CD14-positive monocyte (primary cell): ENCODE results near the gene DNAAF6. TPM values are rescaled to one million over a fixed set of nuclear protein-coding genes. Genes with fewer than 3 reads are reported as not detected.

Source experiments
- DNase-seq, 3 donors: peaks; one replicate each; pipeline ENCODE4 v3.0.0-alpha.2; 2011 to 2022
- H2AFZ ChIP-seq: 2 replicates; pipeline ENCODE4 v1.6.0; 2012; ENCODE audit warnings: mild to moderate bottlenecking, low read depth, low read length, inconsistent platforms; ENCODE audit not compliant: insufficient read depth, poor library complexity, severe bottlenecking
- H3K27ac ChIP-seq, 2 donors: 1 replicate in 1 of 2; 2 replicates in 1 of 2; pipeline ENCODE4 v1.5.1; 2012 to 2013; ENCODE audit warnings: low read length in 2 of 2, control low read depth in 1 of 2, inconsistent platforms in 1 of 2, low read depth in 1 of 2, mild to moderate bottlenecking in 1 of 2
- H3K27me3 ChIP-seq, 2 donors: one replicate each; pipeline versions ENCODE4 v1.6.0 to v1.6.1; 2011 to 2013; ENCODE audit warnings: low read length in 2 of 2; ENCODE audit not compliant: control insufficient read depth in 2 of 2, insufficient read depth in 2 of 2
- H3K36me3 ChIP-seq, 2 donors: replicated peaks in 1 of 2; 1 replicate in 1 of 2; 2 replicates in 1 of 2; pipeline versions ENCODE4 v1.5.1 to v1.6.1; 2012 to 2013; ENCODE audit warnings: low read length in 2 of 2, control low read depth in 1 of 2, inconsistent platforms in 1 of 2, mild to moderate bottlenecking in 1 of 2; ENCODE audit not compliant: insufficient read depth in 2 of 2, control insufficient read depth in 1 of 2
- H3K4me1 ChIP-seq, 2 donors: 1 replicate in 1 of 2; 2 replicates in 1 of 2; pipeline versions ENCODE4 v1.5.1 to v1.6.1; 2012 to 2013; ENCODE audit warnings: low read length in 2 of 2, control low read depth in 1 of 2, inconsistent platforms in 1 of 2, mild to moderate bottlenecking in 1 of 2, moderate library complexity in 1 of 2; ENCODE audit not compliant: insufficient read depth in 2 of 2, control insufficient read depth in 1 of 2
- H3K4me2 ChIP-seq: replicated peaks from 2 replicates; pipeline ENCODE3; 2012; ENCODE audit warnings: low read length, moderate library complexity, mild to moderate bottlenecking; ENCODE audit not compliant: poor library complexity, severe bottlenecking; ENCODE audit errors: extremely low read depth
- H3K4me3 ChIP-seq, 3 experiments: fragments of 200-600 bp in 1 of 3; sonication (generic) in 1 of 3; replicated peaks in 1 of 3; 1 replicate in 2 of 3; 2 replicates in 1 of 3; pipeline ENCODE4 v1.5.1; 2011 to 2013; ENCODE audit warnings: low read length in 3 of 3, mild to moderate bottlenecking in 3 of 3, control low read depth in 2 of 3, low read depth in 2 of 3, inconsistent platforms in 1 of 3, moderate library complexity in 1 of 3
- H3K79me2 ChIP-seq: 2 replicates; pipeline ENCODE4 v1.6.0; 2012; ENCODE audit warnings: mild to moderate bottlenecking, control low read depth, inconsistent platforms, low read length, moderate library complexity; ENCODE audit not compliant: insufficient read depth
- H3K9ac ChIP-seq: 2 replicates; pipeline ENCODE4 v1.6.0; 2017; ENCODE audit warnings: low read length, mild to moderate bottlenecking; ENCODE audit not compliant: insufficient read depth, poor library complexity, severe bottlenecking
- H3K9me3 ChIP-seq, 2 donors: replicated peaks in 1 of 2; 1 replicate in 1 of 2; 2 replicates in 1 of 2; pipeline versions ENCODE4 v1.5.1 to v1.6.1; 2012 to 2013; ENCODE audit warnings: low read length in 2 of 2, control low read depth in 1 of 2; ENCODE audit not compliant: control insufficient read depth in 1 of 2, insufficient read depth in 1 of 2
- H4K20me1 ChIP-seq: 2 replicates; pipeline ENCODE4 v1.6.0; 2012; ENCODE audit warnings: mild to moderate bottlenecking, low read length, control low read depth, moderate library complexity; ENCODE audit not compliant: insufficient read depth
- H3K27ac Mint-ChIP-seq, 7 donors: one replicate each; pipeline ENCODE4 v1.8.0; 2020; ENCODE audit warnings: mild to moderate bottlenecking in 7 of 7, mixed read lengths in 7 of 7, moderate library complexity in 6 of 7, inconsistent platforms in 2 of 7
- H3K27me3 Mint-ChIP-seq, 3 donors: one replicate each; pipeline ENCODE4 v1.8.0; 2021 to 2022; ENCODE audit warnings: low read depth in 3 of 3, mild to moderate bottlenecking in 3 of 3, mixed read lengths in 3 of 3, moderate library complexity in 3 of 3, inconsistent platforms in 1 of 3
- H3K36me3 Mint-ChIP-seq, 2 donors: one replicate each; pipeline ENCODE4 v1.8.0; 2020; ENCODE audit warnings: mixed read lengths in 2 of 2, inconsistent platforms in 1 of 2, mild to moderate bottlenecking in 1 of 2
- H3K4me1 Mint-ChIP-seq: one replicate; pipeline ENCODE4 v1.8.0; 2020; ENCODE audit warnings: mild to moderate bottlenecking, mixed read lengths
- H3K4me3 Mint-ChIP-seq, 2 donors: one replicate each; pipeline ENCODE4 v1.8.0; 2020; ENCODE audit warnings: mild to moderate bottlenecking in 2 of 2, mixed read lengths in 2 of 2, moderate library complexity in 1 of 2
- H3K9me3 Mint-ChIP-seq, 7 donors: one replicate each; pipeline ENCODE4 v1.8.0; 2020 to 2022; ENCODE audit warnings: mixed read lengths in 7 of 7, mild to moderate bottlenecking in 6 of 7, moderate library complexity in 6 of 7, inconsistent platforms in 2 of 7
- WGBS: methylation state at CpG from one replicate; pipeline ENCODE4 v1.1.5; 2013; ENCODE audit warnings: missing lambda C conversion rate; ENCODE audit not compliant: insufficient coverage; 5-methylcytosine and 5-hydroxymethylcytosine counted together
- intact Hi-C, 2 donors: fragments of 100-400 bp; cut with micrococcal nuclease; formaldehyde crosslinking; loops; one replicate each; pipeline versions ENCODE4 v1.15.0 to v1.15.1; 2023
- polyA plus RNA-seq, 3 donors: library from polyadenylated mRNA; depleted of rRNA in 1 of 3; unstranded in 2 of 3; stranded (reverse) in 1 of 3; fragments of 300-500 nt in 2 of 3; fragments of >200 nt in 1 of 3; fragmentation: Illumina TruSeq in 2 of 3; gene quantifications; 1 replicate in 2 of 3; 2 replicates in 1 of 3; pipeline ENCODE4 v1.2.3, GENCODE V29; 2012 to 2021
- TF ChIP-seq, protein P1 (sequence below): fragments of 200-600 bp; IDR thresholded peaks from one replicate; pipeline ENCODE4 v1.8.0; 2022; ENCODE audit warnings: antibody characterized with exemption, mild to moderate bottlenecking

The DNAAF6 gene
- polyA plus RNA-seq, 3 donors: not detected

DNA sequence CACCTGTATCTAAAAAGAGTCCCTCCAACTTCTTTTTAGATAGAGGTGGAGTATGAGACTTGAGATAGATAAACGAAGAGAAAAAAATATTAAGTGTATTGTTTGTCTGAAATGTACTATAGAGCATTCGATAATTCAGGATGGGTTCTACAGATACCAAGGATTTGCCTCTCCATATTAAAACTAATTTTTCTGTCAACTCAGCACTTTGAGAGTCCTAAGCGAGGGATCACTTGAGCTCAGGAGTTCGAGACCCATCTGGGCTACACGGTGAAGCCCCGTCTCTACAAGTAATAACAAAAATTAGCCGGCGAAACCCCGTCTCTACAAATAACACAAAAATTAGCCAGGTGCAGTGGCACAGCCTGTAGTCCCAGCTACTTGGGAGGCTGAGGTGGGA lies 1.5 kb downstream of the DNAAF6 start:
- Histone ChIP-seq H3K9me3 (no peaks in the 10 kb centered on the region), H3K4me2 (no peak overlapping the region), H4K20me1 (no peaks in the 10 kb centered on the region), H3K79me2 (no peaks in the 10 kb centered on the region), H3K27me3 (peaks cover 0 to 13% of the 10 kb centered on the region in 2 donors), H3K9ac (no peak overlapping the region), H2AFZ (no peak overlapping the region), H3K4me3 (no peak overlapping the region), H3K4me1 (peaks cover 5 to 9% of the 10 kb centered on the region in 2 donors), H3K36me3 (no peaks in the 10 kb centered on the region), H3K27ac (no peak overlapping the region)
- H3K9me3 Mint-ChIP-seq: peaks cover 0 to 15% (median 4%) of the 10 kb centered on the region in 7 donors
- peaks cover 4 to 27% (median 24%) of the 10 kb centered on the region in 3 donors for H3K27me3 Mint-ChIP-seq
- TF ChIP-seq, protein P1, sequence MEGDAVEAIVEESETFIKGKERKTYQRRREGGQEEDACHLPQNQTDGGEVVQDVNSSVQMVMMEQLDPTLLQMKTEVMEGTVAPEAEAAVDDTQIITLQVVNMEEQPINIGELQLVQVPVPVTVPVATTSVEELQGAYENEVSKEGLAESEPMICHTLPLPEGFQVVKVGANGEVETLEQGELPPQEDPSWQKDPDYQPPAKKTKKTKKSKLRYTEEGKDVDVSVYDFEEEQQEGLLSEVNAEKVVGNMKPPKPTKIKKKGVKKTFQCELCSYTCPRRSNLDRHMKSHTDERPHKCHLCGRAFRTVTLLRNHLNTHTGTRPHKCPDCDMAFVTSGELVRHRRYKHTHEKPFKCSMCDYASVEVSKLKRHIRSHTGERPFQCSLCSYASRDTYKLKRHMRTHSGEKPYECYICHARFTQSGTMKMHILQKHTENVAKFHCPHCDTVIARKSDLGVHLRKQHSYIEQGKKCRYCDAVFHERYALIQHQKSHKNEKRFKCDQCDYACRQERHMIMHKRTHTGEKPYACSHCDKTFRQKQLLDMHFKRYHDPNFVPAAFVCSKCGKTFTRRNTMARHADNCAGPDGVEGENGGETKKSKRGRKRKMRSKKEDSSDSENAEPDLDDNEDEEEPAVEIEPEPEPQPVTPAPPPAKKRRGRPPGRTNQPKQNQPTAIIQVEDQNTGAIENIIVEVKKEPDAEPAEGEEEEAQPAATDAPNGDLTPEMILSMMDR: no peak
- intact Hi-C loops: no loop called here
- peaks cover 15% of the 10 kb centered on the region for H3K4me1 Mint-ChIP-seq
- H3K27ac Mint-ChIP-seq: no peak overlapping the region
- no peak for DNase-seq
- no peak overlapping the region for H3K4me3 Mint-ChIP-seq
- no peaks in the 10 kb centered on the region for H3K36me3 Mint-ChIP-seq
- WGBS: no CpG with 5 or more reads among the region's 9 CpGs

- TF ChIP-seq, protein P1: no peak
- Histone ChIP-seq H3K9me3 (no peaks in the 10 kb centered on the region), H3K4me2 (no peak overlapping the region), H3K79me2 (no peaks in the 10 kb centered on the region), H3K4me1 (no peaks in the 10 kb centered on the region), H3K4me3 (no peak overlapping the region), H3K9ac (no peak overlapping the region), H4K20me1 (no peaks in the 10 kb centered on the region), H3K36me3 (no peaks in the 10 kb centered on the region), H2AFZ (no peak overlapping the region), H3K27me3 (no peaks in the 10 kb centered on the region), H3K27ac (no peak overlapping the region)
- intact Hi-C loops: no loop called here
- Mint-ChIP-seq H3K27ac (no peak overlapping the region), H3K4me1 (no peaks in the 10 kb centered on the region), H3K27me3 (peaks cover 0 to 4% (median 2%) of the 10 kb centered on the region in 3 donors), H3K4me3 (no peak overlapping the region), H3K36me3 (no peaks in the 10 kb centered on the region), H3K9me3 (no peaks in the 10 kb centered on the region)
- no CpG with 5 or more reads among the region's 1 CpG for WGBS
- no peak for DNase-seq
Measured at GRCh38 chrX:107213477-107213876, 7.1 kb downstream of the DNAAF6 start.
